Neural cell (in vitro differentiated cells): ENCODE data around the gene EPS8L2.

ENCODE experiments used
- CTCF ChIP-seq: fragments of 450-650 bp; IDR thresholded peaks from 2 replicates; pipeline ENCODE4 v1.5.1; 2014; ENCODE audit warnings: antibody characterized with exemption, mild to moderate bottlenecking, moderate library complexity; ENCODE audit not compliant: poor library complexity, severe bottlenecking
- RAD21 ChIP-seq: fragments of 450-650 bp; conservative IDR thresholded peaks from 2 replicates; pipeline ENCODE4 v1.6.1; 2014; ENCODE audit warnings: antibody characterized with exemption, mild to moderate bottlenecking, moderate library complexity
- REST ChIP-seq: IDR thresholded peaks from 2 replicates; pipeline ENCODE4 v1.6.1; 2012; ENCODE audit warnings: borderline replicate concordance
- SMC3 ChIP-seq: fragments of 450-650 bp; conservative IDR thresholded peaks from 2 replicates; pipeline ENCODE4 v1.6.1; 2014; ENCODE audit warnings: antibody characterized with exemption, mild to moderate bottlenecking, moderate library complexity; ENCODE audit not compliant: poor library complexity
- TAF1 ChIP-seq: IDR thresholded peaks from 2 replicates; pipeline ENCODE4 v1.6.1; 2012; ENCODE audit warnings: low read depth

GRCh38 chr11:714436-714835 is 8.4 kb downstream of the EPS8L2 start:
- TF ChIP-seq REST, result no peak
- TF ChIP-seq RAD21, result no peak
- no peak for TF ChIP-seq CTCF
- no peak for TF ChIP-seq TAF1
- no peak for TF ChIP-seq SMC3
